Gastroesophageal sphincter (tissue), 4 donors: ENCODE measurements around the gene FAM83G. TPM values are rescaled to one million over a fixed set of nuclear protein-coding genes. Genes with fewer than 3 reads are reported as not detected.
A peak's percentile ranks its signal among the peaks of the same experiment; 100 is the strongest.
"Not testable (repeated sequence)": the region's sequence is repeated elsewhere in the genome, so short reads cannot be mapped to it uniquely, and the experiment has no call there.

Experiments used
- ATAC-seq: fragments of 150-250 bp; one replicate; pipeline ENCODE4 v1.9.1; 2016; ENCODE audit warnings: mild to moderate bottlenecking, moderate library complexity
- H3K27ac ChIP-seq, 4 donors: fragments of 200-600 bp; sonication (generic) in 3 of 4; 1 replicate in 3 of 4; 2 replicates in 1 of 4; pipeline ENCODE4 v1.5.1; 2016 to 2019
- H3K27me3 ChIP-seq: fragments of 200-600 bp; sonication (generic); one replicate; pipeline ENCODE4 v1.5.1; 2019
- H3K36me3 ChIP-seq, 2 donors: fragments of 200-600 bp; sonication (generic); one replicate each; pipeline ENCODE4 v1.5.1; 2019; ENCODE audit warnings: control low read depth in 1 of 2
- H3K4me1 ChIP-seq, 3 donors: fragments of 200-600 bp; sonication (generic); 1 replicate in 2 of 3; 2 replicates in 1 of 3; pipeline ENCODE4 v1.5.1; 2016 to 2019; ENCODE audit warnings: control low read depth in 2 of 3
- H3K4me3 ChIP-seq, 2 donors: fragments of 200-600 bp; sonication (generic); one replicate each; pipeline ENCODE4 v1.5.1; 2019; ENCODE audit warnings: mild to moderate bottlenecking in 1 of 2, moderate library complexity in 1 of 2
- H3K9me3 ChIP-seq, 3 donors: fragments of 200-600 bp; sonication (generic); one replicate each; pipeline ENCODE4 v1.5.1; 2017 to 2019; ENCODE audit warnings: control low read depth in 2 of 3
- CTCF ChIP-seq, 4 experiments: fragments of 200-600 bp in 2 of 4; fragments of 450-650 bp in 2 of 4; sonication (generic) in 1 of 4; IDR thresholded peaks; one replicate each; pipeline ENCODE4 v1.5.1; 2017 to 2019; ENCODE audit warnings: antibody characterized with exemption in 4 of 4, mild to moderate bottlenecking in 2 of 4, moderate library complexity in 2 of 4
- EP300 ChIP-seq: sonication (generic); formaldehyde crosslinking; IDR thresholded peaks from one replicate; pipeline ENCODE4 v1.6.1; 2017; ENCODE audit warnings: antibody characterized with exemption, mild to moderate bottlenecking
- POLR2A ChIP-seq, 2 donors: fragments of 450-650 bp; IDR thresholded peaks; one replicate each; pipeline ENCODE4 v1.6.1; 2017; ENCODE audit warnings: antibody characterized with exemption in 2 of 2, mild to moderate bottlenecking in 2 of 2, moderate library complexity in 1 of 2
- POLR2AphosphoS5 ChIP-seq: sonication (generic); formaldehyde crosslinking; IDR thresholded peaks from one replicate; pipeline ENCODE4 v1.6.1; 2017; ENCODE audit warnings: antibody characterized with exemption
- whole genome bisulfite sequencing, 2 donors: methylation state at CpG; one replicate each; pipeline ENCODE4 v1.1.5; 2018; ENCODE audit warnings: low coverage in 1 of 2; 5-methylcytosine and 5-hydroxymethylcytosine counted together
- total RNA-seq, 4 donors: library from RNA; depleted of rRNA; stranded (reverse); fragments of >200 nt; gene quantifications; one replicate each; pipeline ENCODE4 v1.1.0, GENCODE V29; 2016

The FAM83G gene
- total RNA-seq, 4 donors from 2014 or later: 6.7 to 17.9 (median 11.7) TPM

GRCh38 chr17:19037547-19037946 lies 33.0 kb upstream of the FAM83G start:
- H3K4me3 ChIP-seq, ATAC-seq, H3K9me3 ChIP-seq, H3K27me3 ChIP-seq, H3K36me3 ChIP-seq, H3K4me1 ChIP-seq, H3K27ac ChIP-seq: not testable (repeated sequence)
- no CpG with 5 or more reads among the region's 6 CpGs for WGBS, 2 donors

GRCh38 chr17:19036186-19036585 lies 31.6 kb upstream of the FAM83G start:
- H3K4me1 ChIP-seq, H3K36me3 ChIP-seq, H3K27me3 ChIP-seq, ATAC-seq, H3K9me3 ChIP-seq, H3K27ac ChIP-seq, H3K4me3 ChIP-seq: not testable (repeated sequence)
- WGBS, 2 donors: no CpG with 5 or more reads among the region's 6 CpGs

GRCh38 chr17:19032377-19032988 lies 27.9 kb upstream of the FAM83G start:
- not testable (repeated sequence) for H3K4me3 ChIP-seq, H3K27me3 ChIP-seq, H3K36me3 ChIP-seq, H3K4me1 ChIP-seq, H3K9me3 ChIP-seq
- peak overlapping the region in 1 of 4 donors; percentile 64 for H3K27ac ChIP-seq
- ATAC-seq: peak; percentile 91
- WGBS, 2 donors: no CpG with 5 or more reads among the region's 24 CpGs

- not testable (repeated sequence) for H3K36me3 ChIP-seq, H3K27me3 ChIP-seq, H3K4me1 ChIP-seq, H3K4me3 ChIP-seq, H3K9me3 ChIP-seq
- peak; percentile 74 for ATAC-seq
- H3K27ac ChIP-seq: peak overlapping the region in 2 of 4 donors; percentile 64 to 66
- no CpG with 5 or more reads among the region's 4 CpGs for WGBS, 2 donors
- peak in 2 of 4 experiments; percentile 9 to 54 for TF ChIP-seq CTCF (IDR thresholded peaks at IDR 0.05)
Measured at GRCh38 chr17:19031729-19032128, 27.2 kb upstream of the FAM83G start.

- not testable (repeated sequence) for ATAC-seq, H3K4me3 ChIP-seq, H3K27ac ChIP-seq, H3K27me3 ChIP-seq, H3K9me3 ChIP-seq, H3K4me1 ChIP-seq, H3K36me3 ChIP-seq
- no CpG with 5 or more reads among the region's 5 CpGs for WGBS, 2 donors
Measured at GRCh38 chr17:19030771-19031449, 26.3 kb upstream of the FAM83G start.

GRCh38 chr17:19029740-19030139 lies 25.2 kb upstream of the FAM83G start:
- H3K4me1 ChIP-seq: not testable (repeated sequence)

GRCh38 chr17:19028671-19029070 lies 24.1 kb upstream of the FAM83G start:
- H3K4me3 ChIP-seq, H3K9me3 ChIP-seq, ATAC-seq, H3K36me3 ChIP-seq, H3K27ac ChIP-seq, H3K4me1 ChIP-seq, H3K27me3 ChIP-seq: not testable (repeated sequence)
- WGBS, 2 donors: no CpG with 5 or more reads among the region's 11 CpGs

More at GRCh38 chr17:19029740-19030139, 25.2 kb upstream of the FAM83G start:
- not testable (repeated sequence) for H3K27me3 ChIP-seq, H3K9me3 ChIP-seq, H3K27ac ChIP-seq, H3K36me3 ChIP-seq, H3K4me3 ChIP-seq, ATAC-seq
- WGBS, 2 donors: no CpG with 5 or more reads among the region's 5 CpGs

GRCh38 chr17:19024101-19025078 lies 19.8 kb upstream of the FAM83G start:
- TF ChIP-seq POLR2AphosphoS5: no peak
- TF ChIP-seq EP300: no peak
- TF ChIP-seq CTCF (IDR thresholded peaks at IDR 0.05): no peak
- TF ChIP-seq POLR2A (IDR thresholded peaks at IDR 0.05): no peak
- Histone ChIP-seq H3K36me3 (no peaks in the 10 kb centered on the region), H3K4me3 (no peak overlapping the region), H3K9me3 (no peaks in the 10 kb centered on the region), H3K4me1 (no peaks in the 10 kb centered on the region), H3K27ac (no peak overlapping the region), H3K27me3 (no peaks in the 10 kb centered on the region)
- no peak for ATAC-seq
- WGBS, 2 donors: 68 to 75% methylated on average over 4 to 6 of the region's 22 CpGs
